Neutrophil (primary cell): ENCODE data around the gene ABCB6.

Experiments used
- H3K27ac ChIP-seq: fragments of 200-600 bp; sonication (generic); 2 replicates; pipeline ENCODE4 v1.5.1; 2016; ENCODE audit warnings: mild to moderate bottlenecking, moderate library complexity
- H3K27me3 ChIP-seq: fragments of 200-600 bp; sonication (generic); 2 replicates; pipeline ENCODE4 v1.6.0; 2016; ENCODE audit warnings: mild to moderate bottlenecking
- H3K36me3 ChIP-seq: fragments of 200-600 bp; sonication (generic); 2 replicates; pipeline ENCODE4 v1.5.1; 2017
- H3K4me1 ChIP-seq, 2 experiments: fragments of 200-600 bp in 1 of 2; sonication (generic) in 1 of 2; 1 replicate in 1 of 2; 2 replicates in 1 of 2; pipeline versions ENCODE4 v1.5.1 to v1.6.1; 2013 to 2016; ENCODE audit warnings: low read depth in 1 of 2, low read length in 1 of 2, mild to moderate bottlenecking in 1 of 2, moderate library complexity in 1 of 2; ENCODE audit not compliant: control insufficient read depth in 1 of 2, insufficient read depth in 1 of 2
- H3K4me3 ChIP-seq, 2 experiments: fragments of 200-600 bp in 1 of 2; sonication (generic) in 1 of 2; 1 replicate in 1 of 2; 2 replicates in 1 of 2; pipeline ENCODE4 v1.5.1; 2013 to 2016; ENCODE audit warnings: low read depth in 1 of 2, low read length in 1 of 2, mild to moderate bottlenecking in 1 of 2, moderate library complexity in 1 of 2
- H3K9me3 ChIP-seq: fragments of 200-600 bp; sonication (generic); 2 replicates; pipeline ENCODE4 v1.5.1; 2016
- CTCF ChIP-seq: fragments of 200-600 bp; sonication (generic); IDR thresholded peaks from 2 replicates; pipeline ENCODE4 v1.5.1; 2016; ENCODE audit warnings: antibody characterized with exemption

Gene ABCB6

DNA sequence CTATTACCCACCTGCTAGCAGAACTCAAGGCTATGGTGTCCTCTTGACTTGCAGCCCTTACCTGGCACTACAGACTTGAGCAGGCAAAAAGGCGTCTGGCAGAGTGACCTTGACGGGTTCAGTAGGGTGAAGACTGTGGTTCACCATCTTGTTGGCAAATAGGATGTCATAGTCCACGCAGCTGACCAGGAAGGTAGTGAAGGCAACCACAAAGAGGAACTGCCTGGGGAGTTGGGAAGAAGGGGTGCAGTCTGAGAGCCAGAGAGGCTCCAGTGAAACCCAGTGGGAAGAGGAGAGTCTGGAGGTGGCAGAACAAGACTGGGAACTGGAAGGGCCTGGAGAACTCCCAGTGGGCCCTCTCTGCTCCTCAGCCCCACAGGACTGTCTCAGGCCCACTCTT is 6.6 kb upstream of the ABCB6 start:
- Histone ChIP-seq H3K27me3 (peaks cover 3% of the 10 kb centered on the region), H3K9me3 (no peaks in the 10 kb centered on the region), H3K36me3 (peaks cover 49% of the 10 kb centered on the region), H3K4me1 (peaks cover 67 to 69% of the 10 kb centered on the region in 2 experiments), H3K4me3 (peak overlapping the region; percentile 0 to 49), H3K27ac (peak overlapping the region; percentile 83)
- TF ChIP-seq CTCF, result no peak

DNA sequence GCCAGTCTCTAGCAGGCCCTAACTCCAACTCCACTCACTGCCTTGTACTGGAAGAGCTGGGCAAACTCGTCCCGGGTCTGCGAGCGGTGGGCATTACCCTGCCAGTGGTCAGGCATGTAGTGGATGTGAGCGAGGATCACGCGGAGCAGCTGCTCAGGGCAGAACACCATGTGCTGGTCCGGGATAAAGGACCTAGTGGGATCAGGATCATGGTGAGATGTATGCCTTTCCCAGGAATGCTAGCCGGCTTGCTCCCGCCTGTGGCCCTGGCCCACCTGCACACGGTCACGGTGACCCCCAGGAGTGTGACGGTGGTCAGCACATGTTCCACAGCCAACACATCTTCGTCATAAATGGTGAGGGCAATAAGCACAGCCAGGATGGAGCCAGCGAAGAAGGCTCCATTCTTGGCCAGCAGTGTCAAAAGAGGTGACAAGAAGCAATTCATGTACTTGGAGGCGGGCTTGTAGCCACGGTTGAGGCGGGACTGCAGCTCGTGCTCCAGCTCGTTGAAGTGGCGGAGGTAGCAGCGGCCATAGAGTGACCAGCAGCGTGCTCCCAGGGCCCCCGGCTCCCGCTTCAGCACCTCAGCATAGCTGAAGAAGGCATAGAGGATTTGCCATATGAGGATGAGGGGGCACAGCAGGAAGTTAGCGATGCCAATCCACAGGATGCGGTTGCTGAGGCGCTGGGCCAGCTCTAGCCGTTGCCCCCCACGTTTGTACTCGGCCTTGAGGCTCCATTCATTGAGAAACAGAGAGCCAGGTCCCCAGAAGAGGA is 5.3 kb upstream of the ABCB6 start:
- Histone ChIP-seq H3K4me1 (peaks cover 72 to 76% of the 10 kb centered on the region in 2 experiments), H3K27me3 (peaks cover 15% of the 10 kb centered on the region), H3K36me3 (peaks cover 62% of the 10 kb centered on the region), H3K27ac (no peak overlapping the region), H3K4me3 (peak overlapping the region in 1 of 2 experiments; percentile 49), H3K9me3 (no peaks in the 10 kb centered on the region)
- TF ChIP-seq CTCF, result no peak

GRCh38 chr2:219221957-219222518 is 3.3 kb upstream of the ABCB6 start:
- Histone ChIP-seq H3K36me3 (peaks cover 66% of the 10 kb centered on the region), H3K4me1 (peaks cover 72 to 75% of the 10 kb centered on the region in 2 experiments), H3K27me3 (peaks cover 15% of the 10 kb centered on the region), H3K27ac (no peak overlapping the region), H3K4me3 (no peak overlapping the region), H3K9me3 (no peaks in the 10 kb centered on the region)
- no peak for TF ChIP-seq CTCF

DNA sequence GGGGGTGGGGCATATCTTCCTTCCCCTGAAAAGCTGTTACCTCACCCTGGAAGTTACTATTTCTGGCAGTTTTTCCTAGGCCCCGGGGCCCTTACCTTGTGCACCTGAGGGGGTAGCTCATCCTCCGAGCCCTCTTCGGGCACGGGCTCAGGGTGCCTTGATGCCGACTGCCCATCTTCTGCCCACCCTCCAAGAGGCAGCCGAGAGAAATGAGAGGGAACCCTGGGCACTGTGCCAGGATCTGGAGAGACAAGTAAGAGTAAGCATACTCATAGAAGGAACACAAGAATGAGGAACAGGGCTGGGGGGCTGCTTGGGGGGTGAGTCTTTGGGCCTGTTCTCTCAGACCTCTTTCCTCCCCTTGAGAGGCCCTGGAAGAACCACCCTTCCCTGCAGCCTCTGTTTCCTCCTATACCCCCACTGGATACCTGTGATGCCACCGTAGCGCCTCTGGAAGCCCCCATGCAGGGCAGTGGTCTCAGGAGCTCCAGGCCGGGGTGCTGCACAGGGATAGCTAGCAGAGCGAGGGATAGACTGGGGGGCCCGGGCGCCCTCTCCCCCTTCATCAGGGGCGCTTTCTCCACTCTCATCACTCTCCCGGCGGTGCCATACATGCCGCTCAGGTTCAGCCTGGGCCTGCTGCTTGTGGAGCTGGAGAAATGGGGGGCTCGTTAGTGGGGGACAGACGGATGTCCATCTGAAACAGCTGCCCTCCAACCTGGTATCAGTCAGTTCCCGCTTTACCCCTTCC is 2.1 kb upstream of the ABCB6 start:
- Histone ChIP-seq H3K36me3 (peaks cover 66% of the 10 kb centered on the region), H3K27ac (no peak overlapping the region), H3K9me3 (no peaks in the 10 kb centered on the region), H3K27me3 (peaks cover 24% of the 10 kb centered on the region), H3K4me1 (peaks cover 61 to 63% of the 10 kb centered on the region in 2 experiments), H3K4me3 (no peak overlapping the region)
- TF ChIP-seq CTCF, result no peak

DNA sequence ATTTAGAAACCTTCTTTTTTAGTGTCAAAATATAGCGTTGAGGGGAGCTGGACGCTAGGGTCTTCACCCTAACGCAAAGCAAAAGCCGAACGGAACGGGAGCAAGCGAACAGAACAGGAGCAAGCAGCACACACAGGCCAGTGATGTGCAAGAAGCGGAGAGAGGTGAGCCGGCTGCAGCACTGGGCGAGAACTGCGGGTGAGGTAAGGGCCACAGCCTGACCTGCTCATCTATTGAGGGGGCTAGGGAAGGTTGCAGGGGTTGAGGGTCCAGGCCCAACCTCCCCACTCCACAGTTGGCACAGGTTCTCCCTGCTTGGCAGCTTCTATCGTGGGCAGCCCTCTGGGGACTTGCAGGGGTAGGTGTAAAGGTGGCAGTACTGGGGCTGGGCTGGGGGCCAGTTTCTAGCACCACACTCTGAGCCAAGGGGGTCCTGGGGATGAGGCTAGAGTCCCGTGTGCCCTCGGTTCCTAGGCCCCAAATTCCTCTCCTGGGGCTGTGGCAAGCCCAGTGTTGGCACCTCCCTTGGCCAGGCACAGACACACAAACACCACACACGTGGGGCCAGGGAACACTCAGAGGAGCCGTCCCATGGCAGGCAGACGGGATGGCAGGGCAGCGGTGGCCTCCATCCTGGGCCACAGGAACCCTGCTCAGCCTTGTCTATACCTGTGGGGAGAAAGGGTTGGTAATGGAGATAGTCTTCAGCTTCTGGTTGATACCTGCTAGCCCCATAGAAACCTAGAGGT is 1.2 kb upstream of the ABCB6 start:
- Histone ChIP-seq H3K4me3 (no peak overlapping the region), H3K27me3 (peaks cover 29% of the 10 kb centered on the region), H3K36me3 (peaks cover 64% of the 10 kb centered on the region), H3K9me3 (no peaks in the 10 kb centered on the region), H3K4me1 (peaks cover 53 to 55% of the 10 kb centered on the region in 2 experiments), H3K27ac (no peak overlapping the region)
- no peak for TF ChIP-seq CTCF
